Measurements from ENCODE around the gene LPCAT1. TPM values are rescaled to one million over a fixed set of nuclear protein-coding genes. Genes with fewer than 3 reads are reported as not detected.

The LPCAT1 gene
- total RNA-seq, 1 donor from 2014 or later: 25.3 TPM

GRCh38 chr5:1499851-1500250 is 23.9 kb downstream of the LPCAT1 start:
- FAIRE-seq (no peak), DNase-seq (ENCODE audit: low read depth) (no peak)
- TF ChIP-seq CTCF (IDR thresholded peaks at IDR 0.05; ENCODE audit: insufficient read depth, low read length, severe bottlenecking): no peak
- H3K27me3 ChIP-seq (ENCODE audit: control insufficient read depth, insufficient read depth, low read length): no peaks in the 10 kb centered on the region
- H3K36me3 ChIP-seq (ENCODE audit: control insufficient read depth, insufficient read depth, low read length): peaks cover 5% of the 10 kb centered on the region
- H3K4me3 ChIP-seq (ENCODE audit: low read depth, low read length): no peak overlapping the region

GRCh38 chr5:1498623-1499416 is 24.9 kb downstream of the LPCAT1 start:
- Histone ChIP-seq H3K27me3 (ENCODE audit: control insufficient read depth, insufficient read depth, low read length) (no peaks in the 10 kb centered on the region), H3K4me3 (ENCODE audit: low read depth, low read length) (no peak overlapping the region), H3K36me3 (ENCODE audit: control insufficient read depth, insufficient read depth, low read length) (peaks cover 8% of the 10 kb centered on the region)
- FAIRE-seq: no peak
- no peak for TF ChIP-seq CTCF (IDR thresholded peaks at IDR 0.05; ENCODE audit: insufficient read depth, low read length, severe bottlenecking)
- no peak for DNase-seq (ENCODE audit: low read depth)

GRCh38 chr5:1497795-1498622 is 25.8 kb downstream of the LPCAT1 start:
- FAIRE-seq: no peak
- Histone ChIP-seq H3K4me3 (ENCODE audit: low read depth, low read length) (no peak overlapping the region), H3K36me3 (ENCODE audit: control insufficient read depth, insufficient read depth, low read length) (peaks cover 10% of the 10 kb centered on the region), H3K27me3 (ENCODE audit: control insufficient read depth, insufficient read depth, low read length) (no peaks in the 10 kb centered on the region)
- DNase-seq (ENCODE audit: low read depth): no peak
- no peak for TF ChIP-seq CTCF (IDR thresholded peaks at IDR 0.05; ENCODE audit: insufficient read depth, low read length, severe bottlenecking)

GRCh38 chr5:1497242-1497777 is 26.4 kb downstream of the LPCAT1 start:
- no peaks in the 10 kb centered on the region for H3K27me3 ChIP-seq (ENCODE audit: control insufficient read depth, insufficient read depth, low read length)
- no peak for DNase-seq (ENCODE audit: low read depth)
- H3K36me3 ChIP-seq (ENCODE audit: control insufficient read depth, insufficient read depth, low read length): peaks cover 11% of the 10 kb centered on the region
- no peak for FAIRE-seq
- no peak overlapping the region for H3K4me3 ChIP-seq (ENCODE audit: low read depth, low read length)
- no peak for TF ChIP-seq CTCF (IDR thresholded peaks at IDR 0.05; ENCODE audit: insufficient read depth, low read length, severe bottlenecking)

GRCh38 chr5:1495525-1495897 is 28.2 kb downstream of the LPCAT1 start:
- no peak for DNase-seq (ENCODE audit: low read depth)
- H3K27me3 ChIP-seq (ENCODE audit: control insufficient read depth, insufficient read depth, low read length): no peaks in the 10 kb centered on the region
- H3K4me3 ChIP-seq (ENCODE audit: low read depth, low read length): no peak overlapping the region
- TF ChIP-seq CTCF (IDR thresholded peaks at IDR 0.05; ENCODE audit: insufficient read depth, low read length, severe bottlenecking): no peak
- peaks cover 15% of the 10 kb centered on the region for H3K36me3 ChIP-seq (ENCODE audit: control insufficient read depth, insufficient read depth, low read length)
- no peak for FAIRE-seq

Measured in bronchial epithelial cell (primary cell).